Endothelial cell of umbilical vein (primary cell): ENCODE data around the gene ZIC1. TPM values are rescaled to one million over a fixed set of nuclear protein-coding genes. Genes with fewer than 3 reads are reported as not detected.

Experiments used
- BruUV-seq: library from RNA; stranded (reverse); fragments of 400-500 nt; replicated peaks from 2 replicates; lab custom pipeline; 2021; lab: Mats Ljungman, UMichigan
- CTCF ChIA-PET: fragments of 300-600, 350-600 bp; sonication (Branson Sonifier 250); formaldehyde crosslinking; loops from one replicate; lab custom pipeline; 2021; ENCODE audit warnings: antibody characterized with exemption, inconsistent platforms; lab: Charles Lee
- POLR2A ChIA-PET: fragments of 300-600, 350-600 bp; sonication (Branson Sonifier 250); formaldehyde crosslinking; loops from one replicate; lab custom pipeline; 2021; ENCODE audit warnings: antibody characterized with exemption, inconsistent platforms; lab: Charles Lee
- DNase-seq: peaks from one replicate; pipeline ENCODE4 v3.0.0-alpha.2; 2011; ENCODE audit warnings: low read depth, low spot score
- FAIRE-seq: peaks from 2 replicates; lab custom pipeline; 2011; peaks lifted over from hg19 to GRCh38; lab: Jason Lieb, UNC
- H2AFZ ChIP-seq: 2 replicates; pipeline ENCODE4 v1.6.0; 2012; ENCODE audit warnings: low read depth, low read length, control low read depth, inconsistent platforms
- H3K27ac ChIP-seq: 2 replicates; pipeline ENCODE4 v1.5.1; 2011; ENCODE audit warnings: low read depth, mild to moderate bottlenecking, control low read depth, low read length, moderate library complexity; ENCODE audit not compliant: insufficient read depth
- H3K27me3 ChIP-seq, 2 experiments: 2 replicates each; pipeline versions ENCODE4 v1.6.0 to v1.6.1; 2011; ENCODE audit warnings: low read length in 2 of 2, mixed read lengths in 1 of 2; ENCODE audit not compliant: control insufficient read depth in 2 of 2, insufficient read depth in 2 of 2
- H3K36me3 ChIP-seq, 2 experiments: 2 replicates in 1 of 2; 3 replicates in 1 of 2; pipeline ENCODE4 v1.5.1; 2011; ENCODE audit warnings: low read length in 2 of 2, mild to moderate bottlenecking in 1 of 2, moderate library complexity in 1 of 2; ENCODE audit not compliant: control insufficient read depth in 2 of 2, insufficient read depth in 2 of 2; ENCODE audit errors: extremely low read depth in 1 of 2
- H3K4me1 ChIP-seq: 3 replicates; pipeline ENCODE4 v1.5.1; 2011; ENCODE audit warnings: mild to moderate bottlenecking, low read length; ENCODE audit not compliant: control insufficient read depth, insufficient read depth; ENCODE audit errors: extremely low read depth
- H3K4me2 ChIP-seq: 2 replicates; pipeline ENCODE4 v1.6.1; 2011; ENCODE audit warnings: low read length, control low read depth, mixed read lengths; ENCODE audit not compliant: insufficient read depth
- H3K4me3 ChIP-seq, 3 experiments: fragments of 200-600 bp in 1 of 3; sonication (generic), shearing (Covaris generic) in 1 of 3; replicated peaks in 1 of 3; 2 replicates each; pipeline ENCODE4 v1.5.1; 2011 to 2016; ENCODE audit warnings: control low read depth in 3 of 3, low read length in 3 of 3, mild to moderate bottlenecking in 2 of 3, inconsistent platforms in 1 of 3, low read depth in 1 of 3, moderate library complexity in 1 of 3; ENCODE audit not compliant: insufficient read depth in 1 of 3
- H3K79me2 ChIP-seq: 2 replicates; pipeline ENCODE4 v1.6.0; 2012; ENCODE audit warnings: low read length, inconsistent platforms; ENCODE audit not compliant: control insufficient read depth, insufficient read depth
- H3K9ac ChIP-seq: replicated peaks from 2 replicates; pipeline ENCODE3; 2011; ENCODE audit warnings: low read length, control low read depth; ENCODE audit not compliant: insufficient read depth; ENCODE audit errors: extremely low read depth
- H3K9me1 ChIP-seq: replicated peaks from 3 replicates; pipeline ENCODE4 v1.6.0; 2011; ENCODE audit warnings: mild to moderate bottlenecking, low read length; ENCODE audit not compliant: control insufficient read depth, insufficient read depth; ENCODE audit errors: extremely low read depth
- H3K9me3 ChIP-seq: replicated peaks from 2 replicates; pipeline ENCODE4 v1.5.1; 2012; ENCODE audit warnings: low read length, inconsistent platforms; ENCODE audit not compliant: control insufficient read depth, insufficient read depth
- H4K20me1 ChIP-seq: replicated peaks from 2 replicates; pipeline ENCODE3; 2011; ENCODE audit warnings: mild to moderate bottlenecking, low read length; ENCODE audit not compliant: control insufficient read depth, insufficient read depth; ENCODE audit errors: extremely low read depth
- CTCF ChIP-seq, 2 donors: IDR thresholded peaks; 1 replicate in 1 of 2; 2 replicates in 1 of 2; pipeline ENCODE4 v1.5.1; 2011; ENCODE audit warnings: low read length in 2 of 2, mild to moderate bottlenecking in 2 of 2, moderate library complexity in 2 of 2, control low read depth in 1 of 2, inconsistent platforms in 1 of 2, low read depth in 1 of 2; ENCODE audit not compliant: insufficient read depth in 1 of 2; ENCODE audit errors: extremely low read depth in 1 of 2
- EZH2 ChIP-seq: IDR thresholded peaks from 2 replicates; pipeline ENCODE4 v1.6.1; 2012; ENCODE audit warnings: borderline replicate concordance, low read depth, mild to moderate bottlenecking, moderate library complexity, low read length, inconsistent platforms; ENCODE audit not compliant: severe bottlenecking
- FOS ChIP-seq: IDR thresholded peaks from 2 replicates; pipeline ENCODE4 v1.6.1; 2011; ENCODE audit warnings: mild to moderate bottlenecking, low read length, moderate library complexity, borderline replicate concordance; ENCODE audit not compliant: insufficient read depth
- GATA2 ChIP-seq: IDR thresholded peaks from 2 replicates; pipeline ENCODE4 v1.7.0; 2011; ENCODE audit warnings: low read depth, mild to moderate bottlenecking, moderate library complexity, mixed read lengths, low read length; ENCODE audit not compliant: insufficient read length, insufficient read depth
- JUN ChIP-seq: IDR thresholded peaks from 2 replicates; pipeline ENCODE4 v1.6.1; 2011; ENCODE audit warnings: borderline replicate concordance, low read depth; ENCODE audit not compliant: insufficient read length, insufficient read depth
- MAX ChIP-seq: IDR thresholded peaks from 2 replicates; pipeline ENCODE4 v1.6.1; 2011; ENCODE audit not compliant: insufficient read depth, insufficient read length
- MYC ChIP-seq: IDR thresholded peaks from one replicate; pipeline ENCODE4 v1.6.1; 2011; ENCODE audit warnings: mild to moderate bottlenecking, low read depth, low read length
- POLR2A ChIP-seq: IDR thresholded peaks from 2 replicates; pipeline ENCODE4 v1.6.1; 2012; ENCODE audit warnings: low read depth, mild to moderate bottlenecking, control low read depth, low read length
- POLR2AphosphoS5 ChIP-seq: IDR thresholded peaks from 2 replicates; pipeline ENCODE4 v1.6.1; 2012; ENCODE audit warnings: low read depth, mild to moderate bottlenecking, control low read depth, low read length, moderate library complexity; ENCODE audit not compliant: insufficient read depth
- dilution Hi-C: fragments of 300-500 bp; cut with MboI; formaldehyde crosslinking; loops from one replicate; pipeline ENCODE4 v1.15.0; 2019; ENCODE audit warnings: low sequenced_read_pairs; ENCODE audit not compliant: extremely low pct_ligation_motif_present
- intact Hi-C: fragments of 100-400 bp; cut with micrococcal nuclease; formaldehyde crosslinking; loops from one replicate; pipeline ENCODE4 v1.10.0; 2022
- polyA plus RNA-seq, 4 experiments: library from polyadenylated mRNA; depleted of rRNA in 3 of 4; stranded (reverse) in 3 of 4; unstranded in 1 of 4; fragments of >200 nt; gene quantifications; 2 replicates each; pipeline versions ENCODE4 v1.2.1 to v1.2.3, GENCODE V29; 2011 to 2012; ENCODE audit warnings: missing spikeins in 1 of 4
- total RNA-seq: library from RNA; stranded (reverse); gene quantifications from 2 replicates; pipeline ENCODE4 v1.2.3, GENCODE V29; 2021

The ZIC1 gene
- total and polyA plus RNA-seq, 2 donors (not counting 3 experiments of a cell fraction or from before 2014, with no cell fraction given), result not detected

GRCh38 chr3:147400111-147400510, 9.1 kb upstream of the ZIC1 start:
- H2AFZ ChIP-seq, result no peak overlapping the region
- H3K9me1 ChIP-seq, result no peaks in the 10 kb centered on the region
- no peak for TF ChIP-seq POLR2AphosphoS5
- TF ChIP-seq FOS, result no peak
- TF ChIP-seq JUN, result no peak
- TF ChIP-seq MYC, result no peak
- TF ChIP-seq CTCF (IDR thresholded peaks at IDR 0.05; ENCODE audit: extremely low read depth in 1 of 2, insufficient read depth in 1 of 2, low read depth in 1 of 2, low read length in 2 of 2), result no peak
- no peak for TF ChIP-seq EZH2
- no peak for TF ChIP-seq GATA2
- no peak for TF ChIP-seq MAX
- no peak for TF ChIP-seq POLR2A
- BruUV-seq, result no TSS peak
- DNase-seq (no peak), FAIRE-seq (no peak)
- no peak overlapping the region for H3K4me2 ChIP-seq
- H3K9ac ChIP-seq, result no peak overlapping the region
- H3K4me1 ChIP-seq, result no peaks in the 10 kb centered on the region
- ChIA-PET CTCF (interaction anchor here (1.4 kb wide), 1 partner anchor 208 kb away, joined by 3 read pairs; no protein-coding TSS in a partner anchor), POLR2A (no interaction called here)
- H3K36me3 ChIP-seq, result no peaks in the 10 kb centered on the region
- no peaks in the 10 kb centered on the region for H4K20me1 ChIP-seq
- H3K9me3 ChIP-seq, result no peaks in the 10 kb centered on the region
- intact Hi-C loops, result no loop called here
- no peak overlapping the region for H3K4me3 ChIP-seq
- dilution Hi-C loops, result no loop called here
- no peak overlapping the region for H3K27ac ChIP-seq
- H3K79me2 ChIP-seq, result no peaks in the 10 kb centered on the region
- H3K27me3 ChIP-seq, result peaks cover 82 to 96% of the 10 kb centered on the region in 2 experiments
